NCI-H510A treated with DMSO at 0.1 percent for 48 hours (cell line): Measurements from ENCODE around the gene ACAP3.
"Not testable (repeated sequence)": the region's sequence is repeated elsewhere in the genome, so short reads cannot be mapped to it uniquely, and the experiment has no call there.

ENCODE experiments used
- DNase-seq: peaks from one replicate; lab custom pipeline; 2025; lab: John Stamatoyannopoulos, UW

The ACAP3 gene

DNA sequence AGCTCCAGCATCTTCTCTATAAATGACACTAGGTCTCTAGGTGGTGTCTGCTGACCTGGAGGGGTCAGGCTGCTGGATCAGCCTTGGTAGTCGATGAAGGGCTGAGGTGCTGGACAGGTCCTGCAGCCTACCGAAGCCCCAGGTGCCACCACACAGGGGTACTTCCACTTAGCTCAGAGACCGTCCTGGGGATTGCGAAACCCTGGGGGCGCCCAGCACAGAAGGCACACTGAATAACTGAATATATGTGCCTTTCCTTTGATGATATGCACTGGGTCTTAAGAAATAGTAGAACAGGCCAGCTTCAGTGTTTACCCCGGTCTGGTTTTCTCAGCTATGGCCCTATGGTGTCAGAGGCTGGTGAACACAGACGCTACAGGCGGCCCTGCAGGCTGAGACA lies 45.0 kb downstream of the ACAP3 start:
- DNase-seq = no peak

- DNase-seq = no peak
Measured at GRCh38 chr1:1262071-1262470, 45.7 kb downstream of the ACAP3 start.

GRCh38 chr1:1260843-1261560 lies 46.7 kb downstream of the ACAP3 start:
- DNase-seq = peak; percentile 86

- peak; percentile 99 for DNase-seq
Measured at GRCh38 chr1:1259951-1260600, 47.7 kb downstream of the ACAP3 start.

DNA sequence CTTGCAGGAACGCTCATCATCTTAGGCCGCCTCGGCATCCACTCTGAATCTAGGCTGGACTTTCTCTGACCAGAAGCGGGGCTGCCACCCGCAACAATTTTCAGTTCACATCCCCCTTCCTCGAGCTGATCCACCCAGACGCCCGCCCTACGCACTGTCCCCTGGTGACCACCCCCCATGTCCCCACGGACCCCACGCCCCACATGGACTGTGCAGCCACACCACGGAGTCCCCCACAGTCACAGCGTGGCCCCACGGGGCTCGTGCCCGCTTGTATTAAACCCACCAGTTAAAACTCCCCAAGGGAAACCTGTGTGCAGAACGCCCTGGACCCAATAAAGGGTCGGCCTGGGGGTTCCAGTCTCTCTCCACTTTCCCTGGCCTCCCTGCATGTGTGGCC lies 48.2 kb downstream of the ACAP3 start:
- no peak for DNase-seq

DNA sequence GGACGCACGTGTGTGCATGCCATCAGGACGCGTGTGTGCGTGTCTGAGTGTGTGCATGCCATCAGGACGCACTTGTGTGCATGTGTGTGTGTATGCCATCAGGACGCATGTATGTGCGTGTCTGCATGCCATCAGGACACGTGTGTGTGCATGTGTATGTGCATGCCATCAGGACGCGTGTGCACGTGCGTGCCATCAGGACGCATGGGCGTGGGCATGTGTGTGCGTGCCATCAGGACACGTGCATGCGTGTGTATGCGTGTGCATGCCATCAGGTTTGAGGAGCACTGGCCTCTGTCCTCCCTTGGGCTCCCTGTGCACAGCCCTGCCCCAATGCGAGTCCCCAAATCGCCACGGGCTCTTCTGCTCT lies 48.6 kb downstream of the ACAP3 start:
- DNase-seq = no peak

DNA sequence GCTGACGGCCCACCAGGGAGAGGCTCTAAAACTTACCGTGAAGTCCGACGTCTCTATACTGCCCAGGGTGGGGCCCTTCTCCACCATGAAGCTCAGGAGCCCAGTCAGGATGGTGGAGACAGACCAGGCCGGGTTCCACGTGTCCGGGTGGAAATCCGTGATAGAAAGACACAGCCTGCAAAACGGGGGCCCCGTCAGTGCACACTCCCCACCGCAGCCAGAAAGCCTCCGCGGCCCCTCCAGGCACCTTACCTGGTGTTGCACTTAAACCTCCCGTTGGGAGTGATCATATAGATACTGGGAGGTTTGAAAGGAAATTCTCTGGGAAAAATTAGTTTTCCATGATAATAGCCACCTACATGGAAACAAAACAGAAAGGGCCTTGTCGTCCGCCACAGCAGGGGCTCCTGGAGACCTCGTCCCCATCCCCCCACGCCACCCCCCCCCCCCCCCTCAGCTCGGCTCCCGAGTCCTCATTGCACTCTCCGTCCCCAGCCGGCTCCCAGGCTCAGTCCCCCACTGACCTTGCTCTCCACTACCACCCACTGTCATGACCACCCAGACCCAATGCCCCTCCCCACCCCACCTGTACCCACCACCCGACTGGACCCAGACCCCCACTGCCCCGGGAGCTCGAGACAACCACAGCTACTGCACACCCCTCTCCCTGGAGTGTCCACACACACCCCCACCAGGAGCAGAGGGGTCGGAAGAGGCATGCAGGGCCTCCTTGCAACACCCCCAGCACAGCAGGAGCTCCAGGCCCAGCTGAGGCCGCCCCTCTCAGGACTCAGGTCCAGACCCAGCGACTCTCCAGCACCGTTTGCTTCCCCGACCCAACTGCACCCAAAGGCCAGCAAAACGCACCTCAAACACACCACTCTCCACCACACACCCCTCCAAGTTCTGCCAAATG lies 50.5 kb downstream of the ACAP3 start:
- no peak for DNase-seq

DNA sequence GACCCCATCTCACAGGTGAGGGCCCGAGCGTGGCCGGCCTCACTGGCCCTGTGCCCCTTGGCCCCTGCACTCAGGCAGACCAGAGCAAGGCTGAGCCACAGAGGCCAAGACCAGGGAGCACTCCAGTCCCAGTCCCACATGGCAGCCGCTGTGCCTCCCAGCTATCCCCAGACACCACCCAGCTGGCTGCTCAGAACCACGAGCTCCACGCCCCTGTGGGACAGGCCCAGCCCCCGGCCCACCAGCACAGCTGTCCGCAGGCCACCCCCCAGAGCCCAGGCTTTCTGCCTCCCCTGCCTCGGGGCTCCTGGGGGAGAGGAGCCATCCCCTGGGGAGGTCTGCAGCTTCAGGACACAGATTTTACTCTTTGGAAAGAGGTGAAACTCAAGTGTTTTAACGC lies 52.1 kb downstream of the ACAP3 start:
- no peak for DNase-seq

GRCh38 chr1:1255078-1255477 lies 52.7 kb downstream of the ACAP3 start:
- DNase-seq = no peak

- DNase-seq = no peak
Measured at GRCh38 chr1:1254667-1254998, 53.1 kb downstream of the ACAP3 start.

GRCh38 chr1:1253972-1254666 lies 53.6 kb downstream of the ACAP3 start:
- no peak for DNase-seq

DNA sequence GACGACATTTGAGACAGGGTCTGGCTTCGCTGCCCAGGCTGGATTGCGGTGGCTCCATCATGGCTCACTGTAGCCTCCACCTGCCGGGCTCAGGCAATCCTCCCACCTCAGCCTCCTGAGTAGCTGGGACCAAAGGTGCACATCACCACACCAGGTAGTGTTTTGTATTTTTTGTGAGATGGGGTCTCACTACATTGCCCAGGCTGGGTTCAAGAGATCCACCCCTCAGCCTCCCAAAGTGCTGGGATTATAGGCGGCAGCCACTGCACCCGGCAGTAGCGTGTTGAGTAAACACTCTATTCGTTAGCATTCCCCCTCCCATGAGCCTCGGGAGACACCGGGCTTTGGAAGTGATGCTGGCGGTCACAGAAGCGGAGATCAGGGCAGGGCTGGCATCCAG lies 54.4 kb downstream of the ACAP3 start:
- DNase-seq = no peak

- peak; percentile 99 for DNase-seq
Measured at GRCh38 chr1:1250786-1251284, 56.9 kb downstream of the ACAP3 start.

GRCh38 chr1:1248009-1248913 lies 59.5 kb downstream of the ACAP3 start:
- DNase-seq = not testable (repeated sequence)

DNA sequence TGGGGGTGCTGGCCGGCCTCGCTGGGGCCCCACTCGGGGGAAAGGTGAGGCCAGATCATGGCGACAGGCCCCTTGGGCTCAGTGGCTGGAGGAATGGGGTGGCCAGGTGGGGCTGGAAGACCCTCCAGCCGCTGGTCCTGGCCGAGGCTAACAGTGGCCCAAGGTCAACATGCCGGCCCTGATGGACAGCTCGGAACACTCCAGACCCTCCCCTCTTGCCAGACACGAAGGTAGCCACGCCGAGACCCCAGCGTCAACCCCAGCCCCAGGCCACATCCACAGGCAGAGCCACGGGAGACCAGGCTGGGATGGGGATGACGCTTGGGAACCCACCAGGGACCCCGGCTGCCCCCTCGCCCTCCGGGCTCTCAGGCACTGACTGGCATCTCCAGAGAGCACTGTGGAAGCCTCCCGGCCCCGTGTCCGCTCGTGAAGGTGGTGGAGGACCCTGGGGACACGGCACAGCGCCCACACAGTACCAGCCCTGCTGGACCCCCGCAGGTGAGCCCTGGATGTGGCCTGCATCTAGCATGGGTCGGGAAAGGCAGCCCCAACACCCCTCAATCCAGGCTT lies 60.3 kb downstream of the ACAP3 start:
- no peak for DNase-seq

- no peak for DNase-seq
Measured at GRCh38 chr1:1246577-1247340, 61.0 kb downstream of the ACAP3 start, which contains the start of gene C1QTNF12. TSS of gene C1QTNF12 (minus strand) at chr1:1246722. CDS start at chr1:1246690, 32 bp downstream.

- DNase-seq = no peak
Measured at GRCh38 chr1:1245817-1246576, 61.7 kb downstream of the ACAP3 start.

GRCh38 chr1:1245178-1245816 lies 62.4 kb downstream of the ACAP3 start:
- DNase-seq = no peak
